DLD1 (cell line): Measurements from ENCODE around the gene COL9A3.

ENCODE experiments used
- in situ Hi-C: cut with HindIII; loops from 2 replicates; pipeline ENCODE4 v1.10.0; 2017; ENCODE audit warnings: low sequenced_read_pairs

The COL9A3 gene

GRCh38 chr20:62889871-62890270 lies 73.0 kb downstream of the COL9A3 start:
- in situ Hi-C loops = no loop called here

GRCh38 chr20:62890444-62890843 lies 73.6 kb downstream of the COL9A3 start:
- in situ Hi-C loops = no loop called here
